ENCODE measurements around the gene LCNL1. TPM values are rescaled to one million over a fixed set of nuclear protein-coding genes. Genes with fewer than 3 reads are reported as not detected.
"Not testable (repeated sequence)": the region's sequence is repeated elsewhere in the genome, so short reads cannot be mapped to it uniquely, and the experiment has no call there.

Gene LCNL1
- total RNA-seq, 2 donors from 2014 or later: 6.4 to 9.6 TPM

GRCh38 chr9:137027369-137028262, 44.8 kb downstream of the LCNL1 start, which contains the start of gene ABCA2:
Gene ABCA2, minus strand, starts transcription at chr9:137028237. Its CDS starts 97 bp downstream, at chr9:137028140.
- peak in 1 of 2 donors; percentile 2 for ATAC-seq
- intact Hi-C loops (cut with DNase I): no loop called here

GRCh38 chr9:137028263-137029057, 45.7 kb downstream of the LCNL1 start:
- ATAC-seq (peak; percentile 36 to 55), DNase-seq (peak; percentile 64)
- intact Hi-C loops (cut with DNase I): no loop called here

More at GRCh38 chr9:137027369-137028262, 44.8 kb downstream of the LCNL1 start, which contains the start of gene ABCA2:
- no peak for DNase-seq

DNA sequence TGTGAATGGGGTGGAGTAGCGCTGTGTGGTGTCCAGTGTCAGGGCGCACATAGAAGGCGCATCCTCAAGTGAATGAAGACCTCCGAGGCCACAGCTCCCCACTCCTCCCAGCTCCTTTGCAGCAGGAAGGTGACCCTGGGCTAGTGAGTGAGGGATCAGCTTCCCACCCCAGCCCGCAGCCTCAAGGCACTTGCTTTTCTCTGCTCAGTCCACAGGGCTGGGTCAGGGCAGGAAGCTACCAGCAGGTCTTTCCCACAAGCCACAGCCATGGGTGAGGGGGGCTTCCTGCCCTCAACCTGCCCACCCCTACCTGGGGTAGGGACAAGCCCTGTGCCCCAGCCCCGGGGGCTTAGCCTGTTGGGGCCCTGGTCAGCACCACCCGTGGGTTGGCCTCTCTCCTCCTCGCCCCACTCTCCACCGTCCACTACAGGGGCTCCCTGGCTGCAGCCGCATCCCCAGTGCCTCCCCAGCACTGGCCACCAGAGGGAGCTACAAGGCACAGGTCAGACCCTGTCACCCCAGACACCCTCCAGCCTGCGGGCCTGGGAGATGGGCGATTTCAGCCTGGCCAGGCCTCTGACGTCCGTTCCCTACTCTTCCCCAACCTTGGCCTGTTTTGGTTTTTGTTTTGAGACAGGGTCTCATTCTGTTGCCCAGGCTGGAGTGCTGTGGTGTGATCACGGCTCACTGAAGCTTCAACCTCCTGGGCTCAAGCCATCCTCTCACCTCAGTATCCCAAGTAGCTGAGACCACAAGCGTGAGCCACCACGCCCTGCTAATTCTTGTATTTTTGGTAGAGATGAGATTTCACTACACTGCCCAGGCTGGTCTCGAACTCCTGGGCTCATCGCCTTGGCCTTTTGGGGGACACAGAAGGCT, 46.5 kb downstream of the LCNL1 start:
- intact Hi-C loops (cut with DNase I): no loop called here
- ATAC-seq: peak; percentile 61 to 74
- peak; percentile 86 for DNase-seq

DNA sequence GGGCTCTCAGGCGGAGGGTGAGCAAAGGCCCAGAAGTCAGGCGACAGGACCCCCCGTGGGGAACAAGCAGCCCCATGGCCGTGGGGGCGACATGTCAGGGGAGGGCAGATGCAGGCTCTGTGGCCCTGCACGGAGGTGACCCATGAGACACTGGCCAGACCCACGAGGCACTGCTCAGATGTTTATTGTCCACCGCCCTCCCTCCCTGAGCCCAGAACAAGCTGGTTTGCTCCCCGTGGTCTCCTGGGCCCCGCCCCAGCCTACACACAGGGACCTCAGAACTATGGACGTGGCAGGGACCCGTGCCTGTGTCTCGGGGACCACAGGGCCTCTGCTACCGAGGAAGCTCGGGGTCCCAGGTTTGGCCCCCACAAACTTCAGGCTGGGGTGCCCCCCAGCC, 47.2 kb downstream of the LCNL1 start:
- DNase-seq (no peak), ATAC-seq (no peak)
- intact Hi-C loops (cut with DNase I): loop anchor here in 1 of 2 donors (5.0 kb wide), 1 partner anchor 83 kb away; the partner anchor contains the start of gene C8G

- intact Hi-C loops (cut with DNase I): loop anchor here in 1 of 2 donors (5.0 kb wide), 1 partner anchor 84 kb away; the partner anchor contains the start of gene C8G
- no peak for DNase-seq
Observed at GRCh38 chr9:137030538-137031527, 48.0 kb downstream of the LCNL1 start.

DNA sequence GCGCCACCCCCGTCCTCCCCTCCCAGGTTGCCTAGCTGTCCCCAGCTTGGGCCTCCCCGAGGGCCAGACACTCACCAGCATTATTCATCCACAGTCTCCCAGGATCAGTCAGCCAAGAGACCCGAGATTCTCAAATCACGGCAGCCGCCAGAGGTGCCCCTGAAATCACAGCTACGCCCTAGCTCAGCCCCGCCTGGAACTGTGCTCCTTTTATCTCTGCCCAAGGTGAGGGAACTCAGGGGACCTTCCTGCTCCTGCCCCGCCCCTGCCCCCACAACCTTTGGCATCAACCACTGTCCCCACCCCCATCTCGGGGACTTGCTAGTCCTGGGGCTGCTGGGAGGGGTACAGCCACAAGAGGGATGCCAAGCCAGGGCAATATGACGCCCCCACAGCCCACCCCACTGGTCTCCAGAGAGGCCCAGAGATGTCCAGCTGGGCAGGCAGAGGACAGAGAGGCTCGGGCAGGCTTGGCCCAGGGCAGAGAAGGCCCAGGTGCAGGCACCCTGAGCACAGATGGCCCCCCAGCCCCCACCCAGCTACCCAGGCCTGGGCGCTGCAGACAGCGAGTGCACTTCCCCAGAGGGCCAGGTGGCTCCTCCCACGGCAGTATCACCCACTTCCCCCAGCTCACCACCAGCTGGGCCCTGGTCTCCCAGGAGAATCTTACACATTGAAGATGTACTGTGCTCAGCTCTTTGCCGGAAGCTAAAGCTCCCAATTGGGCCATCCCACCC, 49.3 kb downstream of the LCNL1 start, which contains the start of gene FUT7:
Gene FUT7 (minus strand): TSS at position 185 of the 737 bp plus-strand sequence. CDS start 97 bp downstream, at position 88.
- no peak for DNase-seq
- intact Hi-C loops (cut with DNase I): loop anchor here in 1 of 2 donors (5.0 kb wide), 1 partner anchor 85 kb away; the partner anchor contains the start of gene C8G
- ATAC-seq: no peak

More at GRCh38 chr9:137030538-137031527, 48.0 kb downstream of the LCNL1 start:
- no peak for ATAC-seq

DNA sequence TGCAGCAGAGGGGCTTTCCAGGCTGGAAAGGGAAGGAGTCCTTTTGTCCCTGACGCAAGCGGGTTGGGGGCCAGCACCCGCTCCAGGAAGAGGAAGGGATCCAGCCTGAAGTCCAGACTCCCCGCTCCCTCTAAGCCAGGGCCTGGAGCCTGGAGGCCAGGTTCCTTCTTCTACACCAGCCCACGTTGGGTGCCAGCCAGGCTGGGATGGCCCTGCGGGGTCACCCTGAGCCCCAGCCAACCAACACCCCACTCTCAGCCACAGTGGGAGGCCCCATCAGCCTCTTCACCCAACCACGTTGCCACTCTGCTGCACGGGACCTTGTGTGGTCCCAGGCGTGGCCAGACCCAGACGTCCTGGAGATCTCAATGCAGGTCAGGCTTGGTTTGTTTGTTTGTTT, 50.1 kb downstream of the LCNL1 start:
- intact Hi-C loops (cut with DNase I): loop anchor here in 1 of 2 donors (5.0 kb wide), 1 partner anchor 86 kb away; the partner anchor contains the start of gene C8G
- DNase-seq: peak; percentile 67
- peak in 1 of 2 donors; percentile 30 for ATAC-seq

GRCh38 chr9:137033481-137033880, 50.7 kb downstream of the LCNL1 start:
- intact Hi-C loops (cut with DNase I): loop anchor here in 1 of 2 donors (5.0 kb wide), 1 partner anchor 86 kb away; the partner anchor contains the start of gene C8G
- ATAC-seq, DNase-seq: not testable (repeated sequence)

- no peak for ATAC-seq
- intact Hi-C loops (cut with DNase I): loop anchor here (2.0 to 5.0 kb wide), 3 partner anchors 85 to 247 kb away; partner anchors contain the start of gene C8G (in 1 of the 2)
- DNase-seq: no peak
Observed at GRCh38 chr9:137034039-137034708, 51.4 kb downstream of the LCNL1 start.

GRCh38 chr9:137034709-137035506, 52.1 kb downstream of the LCNL1 start:
- peak; percentile 72 to 82 for ATAC-seq
- DNase-seq: peak; percentile 78
- intact Hi-C loops (cut with DNase I): loop anchor here (2.0 to 5.0 kb wide), 4 partner anchors 86 to 248 kb away; partner anchors contain the start of gene C8G (in 1 of the 2)

Other genes starting within 250 kb of the LCNL1 start
- gene LCN10, start 240.1 kb upstream of the LCNL1 start, total RNA-seq: 10 to 100 TPM in 1 of 2 donors, 1 to 10 TPM in 1; 9.3 to 20.1 TPM
- gene LCN6, start 234.5 kb upstream of the LCNL1 start, total RNA-seq: 10 to 100 TPM; 18.2 to 51.8 TPM
- not detected for gene LCN8, start 224.8 kb upstream of the LCNL1 start, total RNA-seq
- gene LCN15, start 218.5 kb upstream of the LCNL1 start, total RNA-seq: 1 to 10 TPM in 1 of 2 donors, under 1 TPM in 1; 0.41 to 1.1 TPM
- gene TMEM141, start 191.6 kb upstream of the LCNL1 start, total RNA-seq: 10 to 100 TPM; 81.1 to 85.7 TPM
- gene CCDC183, start 186.7 kb upstream of the LCNL1 start, total RNA-seq: 1 to 10 TPM; 1.1 to 1.6 TPM
- gene RABL6, start 175.0 kb upstream of the LCNL1 start, total RNA-seq: 10 to 100 TPM; 61.6 to 71.4 TPM
- gene AJM1, start 140.5 kb upstream of the LCNL1 start, total RNA-seq: 1 to 10 TPM; 5.0 to 9.6 TPM
- gene PHPT1, start 133.6 kb upstream of the LCNL1 start, total RNA-seq: 100 to 1,000 TPM; 184 to 189 TPM
- 1 to 10 TPM; 3.7 to 8.4 TPM for gene MAMDC4, start 130.6 kb upstream of the LCNL1 start, total RNA-seq
- 100 to 1,000 TPM; 296 to 304 TPM for gene EDF1, start 116.7 kb upstream of the LCNL1 start, total RNA-seq
- 10 to 100 TPM in 1 of 2 donors, 1 to 10 TPM in 1; 8.8 to 11.8 TPM for gene TRAF2, start 96.5 kb upstream of the LCNL1 start, total RNA-seq
- gene FBXW5, start 38.3 kb upstream of the LCNL1 start, total RNA-seq: 100 to 1,000 TPM in 1 of 2 donors, 10 to 100 TPM in 1; 98.4 to 130 TPM
- gene C8G, start 37.8 kb upstream of the LCNL1 start, total RNA-seq: 1 to 10 TPM in 1 of 2 donors, under 1 TPM in 1; 0.88 to 3.5 TPM
- gene LCN12, start 30.7 kb upstream of the LCNL1 start, total RNA-seq: 10 to 100 TPM in 1 of 2 donors, 1 to 10 TPM in 1; 7.0 to 11.9 TPM
- gene PTGDS, start 5.5 kb upstream of the LCNL1 start, total RNA-seq: 1,000 to 10,000 TPM; 3,329 to 4,014 TPM
- gene PAXX, start 9.4 kb downstream of the LCNL1 start, total RNA-seq: 10 to 100 TPM; 25.4 to 30.2 TPM
- gene CLIC3, start 13.6 kb downstream of the LCNL1 start, total RNA-seq: 1 to 10 TPM; 2.6 to 8.5 TPM
- gene ABCA2, start 45.2 kb downstream of the LCNL1 start, total RNA-seq: 10 to 100 TPM; 30.0 to 33.2 TPM
- gene FUT7, start 49.1 kb downstream of the LCNL1 start, total RNA-seq: under 1 TPM; 0.24 to 0.35 TPM
- 10 to 100 TPM; 75.4 to 87.3 TPM for gene NPDC1, start 63.2 kb downstream of the LCNL1 start, total RNA-seq
- 1 to 10 TPM in 1 of 2 donors, under 1 TPM in 1; 0.60 to 2.2 TPM for gene ENTPD2, start 71.1 kb downstream of the LCNL1 start, total RNA-seq
- gene SAPCD2, start 87.6 kb downstream of the LCNL1 start, total RNA-seq: under 1 TPM; 0.39 to 0.44 TPM
- 10 to 100 TPM; 13.5 to 14.0 TPM for gene UAP1L1, start 94.5 kb downstream of the LCNL1 start, total RNA-seq
- gene MAN1B1, start 104.0 kb downstream of the LCNL1 start, total RNA-seq: 10 to 100 TPM; 21.9 to 28.8 TPM
- 100 to 1,000 TPM; 176 to 198 TPM for gene DPP7, start 131.7 kb downstream of the LCNL1 start, total RNA-seq
- gene GRIN1, start 156.2 kb downstream of the LCNL1 start, total RNA-seq: not detected
- not detected for gene LRRC26, start 187.1 kb downstream of the LCNL1 start, total RNA-seq
- gene TMEM210, start 189.1 kb downstream of the LCNL1 start, total RNA-seq: not detected
- 10 to 100 TPM; 31.2 to 32.5 TPM for gene ANAPC2, start 205.6 kb downstream of the LCNL1 start, total RNA-seq
- gene SSNA1, start 205.7 kb downstream of the LCNL1 start, total RNA-seq: 10 to 100 TPM; 53.1 to 55.1 TPM
- 10 to 100 TPM in 1 of 2 donors, 1 to 10 TPM in 1; 7.6 to 11.4 TPM for gene TPRN, start 217.7 kb downstream of the LCNL1 start, total RNA-seq
- gene TMEM203, start 222.7 kb downstream of the LCNL1 start, total RNA-seq: 10 to 100 TPM; 32.9 to 34.5 TPM
- gene NDOR1, start 222.7 kb downstream of the LCNL1 start, total RNA-seq: 1 to 10 TPM; 5.9 to 6.5 TPM
- gene RNF208, start 239.2 kb downstream of the LCNL1 start, total RNA-seq: 10 to 100 TPM; 15.6 to 18.1 TPM
- under 1 TPM in 1 of 2 donors, not detected in 1; 0.62 TPM for gene CYSRT1, start 242.2 kb downstream of the LCNL1 start, total RNA-seq
- gene RNF224, start 244.5 kb downstream of the LCNL1 start, total RNA-seq: not detected
- not detected for gene SLC34A3, start 247.9 kb downstream of the LCNL1 start, total RNA-seq